Activated CD4-positive, alpha-beta T cell treated with anti-CD3 and anti-CD28 coated beads, Interleukin-2, amount 10 ng/mL, durations not matched to agents 24 days and 14 days (primary cell): ENCODE results near the gene FILIP1L. TPM values are rescaled to one million over a fixed set of nuclear protein-coding genes. Genes with fewer than 3 reads are reported as not detected.
A peak's percentile ranks its signal among the peaks of the same experiment; 100 is the strongest.

Experiments
- DNase-seq: peaks from one replicate; pipeline ENCODE4 v3.0.0; 2022
- H3K27ac Mint-ChIP-seq: one replicate; pipeline ENCODE4 v1.8.0; 2022; ENCODE audit warnings: mild to moderate bottlenecking, mixed read lengths
- H3K27me3 Mint-ChIP-seq: one replicate; pipeline ENCODE4 v1.8.0; 2022; ENCODE audit warnings: mixed read lengths
- H3K36me3 Mint-ChIP-seq: one replicate; pipeline ENCODE4 v1.8.0; 2022; ENCODE audit warnings: low read depth, mild to moderate bottlenecking, mixed read lengths
- H3K4me1 Mint-ChIP-seq: one replicate; pipeline ENCODE4 v1.8.0; 2021; ENCODE audit warnings: mixed read lengths
- H3K4me3 Mint-ChIP-seq: one replicate; pipeline ENCODE4 v1.8.0; 2022; ENCODE audit warnings: mild to moderate bottlenecking, moderate library complexity, mixed read lengths
- H3K9me3 Mint-ChIP-seq: one replicate; pipeline ENCODE4 v1.8.0; 2021; ENCODE audit warnings: mixed read lengths
- intact Hi-C: fragments of 100-400 bp; cut with micrococcal nuclease; formaldehyde crosslinking; loops from one replicate; pipeline ENCODE4 v1.15.1; 2023
- total RNA-seq: library from RNA; stranded (reverse); gene quantifications from 2 replicates; pipeline ENCODE4 v1.2.3, GENCODE V29; 2022

FILIP1L gene
- total RNA-seq, 1 donor from 2014 or later = 1.4 TPM

DNA sequence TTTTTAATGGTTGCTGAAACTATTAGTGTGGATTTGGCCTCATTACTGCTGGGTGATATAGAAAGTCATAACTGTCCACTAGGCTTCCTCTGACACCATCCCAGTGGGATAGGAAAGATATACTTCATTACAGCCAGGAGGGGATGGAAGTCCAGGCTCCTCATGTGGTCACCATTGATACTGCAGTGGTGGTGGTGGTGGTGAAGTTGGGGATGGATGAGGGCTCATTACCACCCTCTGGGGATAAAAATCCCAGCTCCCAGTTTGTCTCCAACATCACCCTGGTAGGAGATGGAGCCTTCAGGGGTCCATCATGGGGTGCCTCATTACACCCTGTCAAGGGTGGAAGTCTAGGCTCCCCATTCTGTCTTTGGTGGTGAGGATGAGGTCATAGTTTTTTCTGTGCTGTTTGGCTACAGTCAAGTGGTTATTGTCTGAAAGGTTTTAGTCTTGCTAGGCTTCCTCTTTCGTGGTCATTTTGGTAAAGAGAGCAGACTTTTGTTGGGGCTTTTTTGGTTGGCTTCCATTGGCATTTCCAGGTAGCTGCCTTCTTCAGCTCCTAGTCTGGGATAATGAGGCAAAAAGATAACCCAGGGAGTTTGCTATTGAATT is 30.1 kb upstream of the FILIP1L start:
- peaks cover 22% of the 10 kb centered on the region for H3K9me3 Mint-ChIP-seq
- H3K4me3 Mint-ChIP-seq = no peak overlapping the region
- peaks cover 18% of the 10 kb centered on the region for H3K4me1 Mint-ChIP-seq
- peaks cover 38% of the 10 kb centered on the region for H3K36me3 Mint-ChIP-seq
- H3K27me3 Mint-ChIP-seq = no peaks in the 10 kb centered on the region
- intact Hi-C loops = no loop called here
- peak; percentile 72 for DNase-seq
- no peak overlapping the region for H3K27ac Mint-ChIP-seq

DNA sequence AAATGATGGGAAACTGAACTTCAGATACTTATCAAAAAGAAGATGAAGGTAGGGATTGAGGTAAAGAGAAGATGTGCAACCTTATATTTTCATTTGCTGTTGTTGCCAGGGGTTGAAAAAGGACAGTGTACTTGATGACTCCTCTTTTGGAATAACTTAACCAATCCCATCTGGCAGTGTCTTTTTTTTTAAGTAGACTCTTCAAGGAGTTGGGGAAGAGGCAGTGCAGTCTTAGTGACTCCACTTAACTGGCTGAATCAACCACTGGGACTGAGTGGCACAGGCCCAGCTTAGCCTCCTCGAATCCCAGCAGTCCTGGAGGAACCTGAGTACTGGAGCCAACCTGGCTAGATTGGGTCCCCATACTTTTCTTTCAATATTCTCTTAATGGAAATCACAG is 27.3 kb upstream of the FILIP1L start:
- Mint-ChIP-seq H3K27me3 (no peaks in the 10 kb centered on the region), H3K9me3 (peaks cover 22% of the 10 kb centered on the region), H3K36me3 (peaks cover 25% of the 10 kb centered on the region), H3K4me1 (peaks cover 16% of the 10 kb centered on the region), H3K27ac (no peak overlapping the region), H3K4me3 (no peak overlapping the region)
- DNase-seq = no peak
- intact Hi-C loops = no loop called here

DNA sequence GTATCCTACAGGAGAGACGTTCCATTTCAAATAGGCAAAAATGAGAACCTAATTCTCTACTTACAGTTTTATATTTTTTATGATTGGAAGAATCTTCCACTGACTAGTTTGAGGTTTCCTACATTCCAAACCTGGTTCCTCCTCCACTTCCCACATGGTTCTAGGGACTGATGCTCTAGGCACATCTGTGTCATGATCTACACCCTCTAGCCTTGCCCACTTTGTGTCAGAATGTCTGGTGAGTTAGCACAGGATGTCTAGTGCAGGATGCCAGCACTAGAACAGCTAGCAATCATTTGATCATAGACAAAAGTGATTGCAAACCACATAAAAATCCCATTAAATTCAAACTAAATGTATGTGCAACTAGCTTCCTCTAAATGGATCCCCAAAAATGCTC is 26.7 kb upstream of the FILIP1L start:
- intact Hi-C loops = no loop called here
- Mint-ChIP-seq H3K36me3 (peaks cover 23% of the 10 kb centered on the region), H3K4me3 (no peak overlapping the region), H3K4me1 (peaks cover 14% of the 10 kb centered on the region), H3K27me3 (no peaks in the 10 kb centered on the region), H3K27ac (no peak overlapping the region), H3K9me3 (peaks cover 22% of the 10 kb centered on the region)
- no peak for DNase-seq

DNA sequence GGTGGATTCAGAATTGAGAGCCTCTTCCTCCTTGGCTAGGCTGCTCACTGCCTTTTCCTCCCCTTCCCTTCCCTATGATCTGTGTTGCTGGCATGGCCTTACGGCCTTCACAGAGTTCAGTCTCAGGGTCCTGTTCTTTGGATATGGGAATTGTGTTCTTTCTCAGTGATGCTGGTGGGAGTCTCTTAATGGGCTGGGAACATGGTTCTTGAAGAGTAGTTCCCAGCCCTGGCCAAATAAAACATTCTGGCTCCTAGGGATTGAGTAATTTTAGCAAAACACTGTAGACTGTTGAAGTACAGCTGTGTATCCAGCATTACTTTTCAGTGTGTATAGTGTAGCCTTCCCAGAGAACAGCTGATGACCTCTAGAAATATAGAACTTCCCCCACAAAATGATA is 22.6 kb upstream of the FILIP1L start:
- H3K27me3 Mint-ChIP-seq = no peaks in the 10 kb centered on the region
- intact Hi-C loops = no loop called here
- H3K9me3 Mint-ChIP-seq = peaks cover 3% of the 10 kb centered on the region
- H3K27ac Mint-ChIP-seq = no peak overlapping the region
- peaks cover 3% of the 10 kb centered on the region for H3K4me1 Mint-ChIP-seq
- DNase-seq = no peak
- no peaks in the 10 kb centered on the region for H3K36me3 Mint-ChIP-seq
- no peak overlapping the region for H3K4me3 Mint-ChIP-seq

DNA sequence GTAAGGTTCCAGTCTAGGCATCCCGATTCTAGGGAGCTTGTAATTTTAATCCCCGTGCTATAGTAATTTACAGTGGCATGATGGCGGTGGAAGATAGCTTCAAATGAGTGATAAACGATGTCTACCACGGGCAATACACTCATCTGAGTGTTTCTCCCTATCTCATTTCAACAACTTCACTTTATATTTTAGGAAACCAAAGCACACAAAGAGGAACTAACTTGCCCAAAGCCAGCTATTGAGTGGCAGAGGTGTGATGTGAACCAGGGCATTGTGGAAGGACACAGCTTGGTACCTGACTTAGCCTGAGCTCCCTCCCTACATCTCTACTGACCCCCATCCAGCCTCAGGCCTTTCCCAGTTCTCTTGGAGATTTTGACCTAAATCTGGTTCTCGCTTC is 16.9 kb upstream of the FILIP1L start:
- intact Hi-C loops = no loop called here

DNA sequence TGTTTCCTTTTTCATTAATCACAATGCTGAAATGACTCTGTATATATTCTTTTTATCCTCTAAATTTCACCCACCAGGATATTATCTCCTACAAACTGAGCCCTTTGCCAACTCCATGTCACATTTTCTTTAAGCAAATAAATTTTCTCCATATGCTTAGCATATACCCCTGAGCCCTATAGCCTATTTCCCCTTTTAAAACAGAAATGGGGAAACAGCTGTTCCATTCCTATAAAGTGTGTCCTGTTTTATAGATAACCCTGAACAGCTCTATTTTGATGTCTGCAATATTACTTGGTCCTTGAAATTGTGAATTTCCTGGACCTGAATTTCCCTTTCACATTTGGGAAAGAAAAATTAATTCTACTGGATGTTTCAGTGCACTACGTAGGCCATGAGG is 15.6 kb upstream of the FILIP1L start:
- Mint-ChIP-seq H3K27ac (no peak overlapping the region), H3K36me3 (peaks cover 2% of the 10 kb centered on the region), H3K4me1 (peaks cover 2% of the 10 kb centered on the region), H3K4me3 (no peak overlapping the region), H3K27me3 (no peaks in the 10 kb centered on the region), H3K9me3 (no peaks in the 10 kb centered on the region)
- intact Hi-C loops = no loop called here
- DNase-seq = no peak

More for the DNA sequence above, 16.9 kb upstream of the FILIP1L start:
- peaks cover 2% of the 10 kb centered on the region for H3K4me1 Mint-ChIP-seq
- H3K27ac Mint-ChIP-seq = no peak overlapping the region
- H3K4me3 Mint-ChIP-seq = no peak overlapping the region
- H3K27me3 Mint-ChIP-seq = no peaks in the 10 kb centered on the region
- H3K9me3 Mint-ChIP-seq = no peaks in the 10 kb centered on the region
- peaks cover 2% of the 10 kb centered on the region for H3K36me3 Mint-ChIP-seq
- DNase-seq = no peak

- intact Hi-C loops = no loop called here
- H3K27me3 Mint-ChIP-seq = no peaks in the 10 kb centered on the region
- no peak overlapping the region for H3K4me3 Mint-ChIP-seq
- no peaks in the 10 kb centered on the region for H3K9me3 Mint-ChIP-seq
- peaks cover 2% of the 10 kb centered on the region for H3K4me1 Mint-ChIP-seq
- no peak for DNase-seq
- peaks cover 2% of the 10 kb centered on the region for H3K36me3 Mint-ChIP-seq
- no peak overlapping the region for H3K27ac Mint-ChIP-seq
Measured at GRCh38 chr3:100128565-100128964, 14.3 kb upstream of the FILIP1L start.

GRCh38 chr3:100127792-100128191 is 13.5 kb upstream of the FILIP1L start:
- DNase-seq = no peak
- H3K4me1 Mint-ChIP-seq = peaks cover 2% of the 10 kb centered on the region
- H3K27me3 Mint-ChIP-seq = no peaks in the 10 kb centered on the region
- H3K4me3 Mint-ChIP-seq = no peak overlapping the region
- no peak overlapping the region for H3K27ac Mint-ChIP-seq
- intact Hi-C loops = no loop called here
- peaks cover 2% of the 10 kb centered on the region for H3K36me3 Mint-ChIP-seq
- H3K9me3 Mint-ChIP-seq = no peaks in the 10 kb centered on the region

DNA sequence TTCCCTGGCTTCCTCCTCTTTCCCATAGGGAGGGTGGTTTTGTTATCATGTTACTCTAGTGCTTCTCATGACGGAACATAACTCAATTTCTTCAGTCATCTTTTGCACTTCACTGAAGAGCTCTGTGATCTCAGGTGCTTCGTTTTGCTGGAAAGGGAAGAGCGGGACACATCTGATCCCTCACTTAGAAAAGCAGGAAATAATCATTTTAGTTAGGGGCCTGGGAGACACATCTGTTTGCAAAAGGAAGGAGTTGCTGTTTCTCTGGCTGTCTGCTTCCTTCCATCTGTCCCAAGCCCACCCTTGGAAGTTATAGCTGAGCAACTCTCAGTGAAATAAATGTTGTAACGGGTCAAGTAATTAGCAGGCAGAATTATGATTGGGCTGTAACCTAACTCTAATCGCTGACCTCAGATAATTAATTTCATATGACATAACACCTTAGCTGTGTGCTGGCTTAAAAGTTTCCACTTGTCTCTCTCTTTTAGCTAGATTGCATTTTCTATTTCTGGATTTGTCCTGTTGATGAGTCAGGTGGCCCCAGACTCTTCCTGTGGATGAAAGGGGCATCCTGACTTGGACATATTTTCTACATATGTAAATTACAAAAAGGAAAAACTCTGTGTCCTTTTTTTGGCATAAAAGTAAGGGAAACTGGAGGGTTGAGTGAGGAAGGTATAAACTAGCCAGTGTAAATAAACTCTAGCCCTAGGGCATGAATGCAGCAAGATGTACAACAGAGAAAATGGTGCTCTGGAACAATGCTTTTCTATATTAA is 11.0 kb upstream of the FILIP1L start:
- Mint-ChIP-seq H3K36me3 (peaks cover 1% of the 10 kb centered on the region), H3K9me3 (no peaks in the 10 kb centered on the region), H3K4me3 (no peak overlapping the region), H3K4me1 (peaks cover 2% of the 10 kb centered on the region), H3K27ac (no peak overlapping the region), H3K27me3 (no peaks in the 10 kb centered on the region)
- DNase-seq = no peak
- intact Hi-C loops = no loop called here

- no peak overlapping the region for H3K4me3 Mint-ChIP-seq
- H3K9me3 Mint-ChIP-seq = no peaks in the 10 kb centered on the region
- DNase-seq = no peak
- no peaks in the 10 kb centered on the region for H3K4me1 Mint-ChIP-seq
- peaks cover 1% of the 10 kb centered on the region for H3K36me3 Mint-ChIP-seq
- H3K27me3 Mint-ChIP-seq = no peaks in the 10 kb centered on the region
- intact Hi-C loops = no loop called here
- H3K27ac Mint-ChIP-seq = no peak overlapping the region
Measured at GRCh38 chr3:100124201-100124761, 10.0 kb upstream of the FILIP1L start.

DNA sequence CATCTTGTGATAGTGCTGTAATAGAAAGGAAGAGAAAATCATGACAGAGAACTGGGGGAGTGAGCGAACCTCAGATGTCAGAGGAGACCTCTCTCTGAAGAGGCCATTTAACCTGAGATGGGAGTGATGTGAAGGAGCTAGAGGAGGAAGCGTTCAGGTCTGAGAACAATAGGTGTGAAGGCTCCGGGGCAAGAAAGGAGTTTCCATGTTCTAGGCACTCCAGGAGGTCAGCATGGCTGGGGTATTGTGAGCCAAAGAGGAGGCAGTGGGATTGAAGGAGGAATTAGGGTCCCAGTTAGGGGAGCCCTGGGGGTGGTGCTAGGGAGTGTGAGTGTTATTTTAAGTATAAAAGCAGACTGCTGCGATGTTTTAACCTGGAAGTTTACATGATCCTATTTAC is 8.8 kb upstream of the FILIP1L start:
- no peak for DNase-seq
- intact Hi-C loops = no loop called here
- Mint-ChIP-seq H3K27ac (no peak overlapping the region), H3K9me3 (no peaks in the 10 kb centered on the region), H3K4me3 (no peak overlapping the region), H3K4me1 (no peaks in the 10 kb centered on the region), H3K27me3 (no peaks in the 10 kb centered on the region), H3K36me3 (peaks cover 1% of the 10 kb centered on the region)

DNA sequence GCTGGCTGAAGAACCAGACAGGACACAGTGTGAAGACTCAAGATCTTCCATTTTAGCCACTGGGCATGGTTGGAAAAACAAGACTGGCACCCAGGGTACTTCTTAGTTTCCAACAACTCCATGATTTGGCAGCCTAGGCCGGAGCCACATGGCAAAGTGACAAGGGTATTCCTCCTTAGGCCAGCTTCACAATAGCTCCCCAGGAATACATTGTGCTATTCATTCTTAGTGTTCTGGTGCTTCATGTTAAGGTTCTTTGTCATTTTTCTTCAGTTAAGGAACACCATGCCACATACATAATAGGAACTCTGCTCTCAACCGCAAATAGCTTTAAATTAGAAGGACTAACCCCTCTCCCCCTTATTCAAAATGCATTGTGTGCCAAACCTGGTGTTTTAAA is 8.0 kb upstream of the FILIP1L start:
- Mint-ChIP-seq H3K4me1 (no peaks in the 10 kb centered on the region), H3K4me3 (no peak overlapping the region), H3K27ac (no peak overlapping the region), H3K9me3 (no peaks in the 10 kb centered on the region), H3K36me3 (peaks cover 1% of the 10 kb centered on the region), H3K27me3 (no peaks in the 10 kb centered on the region)
- DNase-seq = no peak
- intact Hi-C loops = no loop called here

DNA sequence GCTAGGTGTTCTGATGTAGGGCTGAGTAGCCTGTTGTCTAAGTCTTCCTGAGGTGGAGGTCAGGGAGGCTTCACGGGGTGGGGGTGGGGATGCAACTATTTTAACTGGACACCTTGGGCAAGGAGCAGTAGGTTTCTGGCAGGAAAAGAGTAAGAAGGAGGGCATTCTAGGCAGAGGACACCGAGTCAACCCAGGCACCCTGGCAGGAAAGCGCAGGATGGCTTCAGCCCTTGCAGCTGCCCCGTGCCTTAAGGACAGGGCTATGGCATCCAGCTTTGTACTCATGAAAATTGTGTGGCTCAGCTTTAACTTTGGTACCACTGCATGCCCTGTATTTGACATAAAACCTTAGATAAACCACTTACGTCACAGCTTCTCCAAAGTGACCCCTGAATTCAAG is 6.4 kb upstream of the FILIP1L start:
- H3K9me3 Mint-ChIP-seq = no peaks in the 10 kb centered on the region
- H3K4me3 Mint-ChIP-seq = no peak overlapping the region
- H3K27ac Mint-ChIP-seq = no peak overlapping the region
- peaks cover 4% of the 10 kb centered on the region for H3K36me3 Mint-ChIP-seq
- H3K27me3 Mint-ChIP-seq = no peaks in the 10 kb centered on the region
- no peak for DNase-seq
- intact Hi-C loops = no loop called here
- H3K4me1 Mint-ChIP-seq = no peaks in the 10 kb centered on the region

GRCh38 chr3:100120012-100120411 is 5.7 kb upstream of the FILIP1L start:
- DNase-seq = no peak
- Mint-ChIP-seq H3K27ac (no peak overlapping the region), H3K9me3 (no peaks in the 10 kb centered on the region), H3K4me1 (no peaks in the 10 kb centered on the region), H3K27me3 (no peaks in the 10 kb centered on the region), H3K4me3 (no peak overlapping the region), H3K36me3 (peaks cover 4% of the 10 kb centered on the region)
- intact Hi-C loops = no loop called here
